ENCODE measurements around the gene CELA2B. TPM values are rescaled to one million over a fixed set of nuclear protein-coding genes. Genes with fewer than 3 reads are reported as not detected.

Gene CELA2B
- total and polyA plus RNA-seq, 3 donors from 2014 or later: 2.7 to 3.7 (median 3.3) TPM

GRCh38 chr1:15526021-15526489 is 50.2 kb downstream of the CELA2B start:
- no peaks in the 10 kb centered on the region for H3K36me3 ChIP-seq (ENCODE audit: low read depth, missing control alignments)
- intact Hi-C loops (cut with DNase I; ENCODE audit: low total_unique reads): no loop called here
- 5 to 8% methylated on average over 9 of the region's 9 CpGs for WGBS, 2 donors

GRCh38 chr1:15526490-15527339 is 50.8 kb downstream of the CELA2B start, which contains the start of gene DNAJC16:
Gene DNAJC16, plus strand, starts transcription at chr1:15526848. Its CDS starts 2,258 bp downstream, at chr1:15529106.
- peak within 1 kb of the TSS; percentile 98 for H3K27ac ChIP-seq
- WGBS, 2 donors: 0% methylated on average over 28 to 62 of the region's 65 CpGs
- intact Hi-C loops (cut with DNase I; ENCODE audit: low total_unique reads): no loop called here
- H3K4me3 ChIP-seq: peak within 1 kb of the TSS; percentile 84 to 94
- H3K27me3 ChIP-seq: no peaks in the 10 kb centered on the region
- peak; percentile 32 for TF ChIP-seq POLR2A (IDR thresholded peaks at IDR 0.05)
- TF ChIP-seq CTCF (IDR thresholded peaks at IDR 0.05): peak; percentile 9 to 35 (median 31)
- H3K36me3 ChIP-seq (ENCODE audit: low read depth, missing control alignments): no peaks in the 10 kb centered on the region
- DNase-seq: peak; percentile 99
- peaks cover 31% of the 10 kb centered on the region for H3K4me1 ChIP-seq
- no peaks in the 10 kb centered on the region for H3K9me3 ChIP-seq

More at GRCh38 chr1:15526021-15526489, 50.2 kb downstream of the CELA2B start:
- H3K4me3 ChIP-seq: peak overlapping the region; percentile 16 to 84
- no peaks in the 10 kb centered on the region for H3K27me3 ChIP-seq
- H3K9me3 ChIP-seq: no peaks in the 10 kb centered on the region
- peak overlapping the region; percentile 98 for H3K27ac ChIP-seq
- TF ChIP-seq CTCF (IDR thresholded peaks at IDR 0.05) (no peak), POLR2A (IDR thresholded peaks at IDR 0.05) (no peak)
- DNase-seq: no peak
- peaks cover 31% of the 10 kb centered on the region for H3K4me1 ChIP-seq

GRCh38 chr1:15531003-15531402 is 55.1 kb downstream of the CELA2B start:
- no peak for TF ChIP-seq POLR2A (IDR thresholded peaks at IDR 0.05)
- no peak for TF ChIP-seq CTCF (IDR thresholded peaks at IDR 0.05)
- WGBS, 2 donors: 92 to 95% methylated on average over 4 of the region's 4 CpGs
- intact Hi-C loops (cut with DNase I; ENCODE audit: low total_unique reads): no loop called here
- Histone ChIP-seq H3K4me1 (peaks cover 13% of the 10 kb centered on the region), H3K36me3 (ENCODE audit: low read depth, missing control alignments) (no peaks in the 10 kb centered on the region), H3K27me3 (no peaks in the 10 kb centered on the region), H3K27ac (no peak overlapping the region), H3K4me3 (no peak overlapping the region), H3K9me3 (no peaks in the 10 kb centered on the region)
- no peak for DNase-seq

- Histone ChIP-seq H3K27me3 (no peaks in the 10 kb centered on the region), H3K9me3 (no peaks in the 10 kb centered on the region), H3K4me3 (no peak overlapping the region), H3K36me3 (ENCODE audit: low read depth, missing control alignments) (no peaks in the 10 kb centered on the region), H3K27ac (no peak overlapping the region), H3K4me1 (peaks cover 9% of the 10 kb centered on the region)
- no peak for DNase-seq
- TF ChIP-seq CTCF (IDR thresholded peaks at IDR 0.05) (no peak), POLR2A (IDR thresholded peaks at IDR 0.05) (no peak)
- intact Hi-C loops (cut with DNase I; ENCODE audit: low total_unique reads): no loop called here
- WGBS, 2 donors: 86 to 90% methylated on average over 2 of the region's 2 CpGs
These were observed 55.8 kb downstream of the CELA2B start for GRCh38 chr1:15531682-15532081.
